Measurements from ENCODE around the gene AKNA.
"Not testable (repeated sequence)": the region's sequence is repeated elsewhere in the genome, so short reads cannot be mapped to it uniquely, and the experiment has no call there.

AKNA gene

DNA sequence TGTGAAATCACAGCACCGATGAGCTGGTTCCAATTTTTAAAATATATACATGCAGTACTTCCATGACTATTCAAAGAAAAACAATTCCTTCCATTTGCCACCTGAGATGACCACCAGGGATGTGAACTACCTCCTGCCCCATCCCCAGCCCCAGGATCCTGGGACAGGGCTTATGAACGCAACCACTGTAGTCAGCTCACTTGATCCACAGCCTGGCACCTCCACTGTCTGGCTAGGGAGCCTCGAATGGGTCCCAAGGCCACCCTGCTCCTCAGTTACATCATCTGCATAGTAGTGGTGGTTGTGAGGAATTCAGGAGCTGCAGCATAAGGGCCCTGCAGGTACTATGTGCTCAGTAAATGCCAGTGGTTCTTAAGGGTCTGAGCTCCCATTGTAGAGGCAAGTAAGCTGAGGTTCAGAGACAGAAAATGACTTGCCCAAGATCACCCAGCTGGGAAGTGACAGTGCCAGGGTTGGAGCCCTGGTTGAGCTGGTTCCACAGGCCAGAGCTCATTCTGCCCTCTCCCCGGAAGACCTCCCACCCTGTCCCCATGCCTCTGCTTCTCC, 55.2 kb downstream of the AKNA start:
- DNase-seq = not testable (repeated sequence)

DNA sequence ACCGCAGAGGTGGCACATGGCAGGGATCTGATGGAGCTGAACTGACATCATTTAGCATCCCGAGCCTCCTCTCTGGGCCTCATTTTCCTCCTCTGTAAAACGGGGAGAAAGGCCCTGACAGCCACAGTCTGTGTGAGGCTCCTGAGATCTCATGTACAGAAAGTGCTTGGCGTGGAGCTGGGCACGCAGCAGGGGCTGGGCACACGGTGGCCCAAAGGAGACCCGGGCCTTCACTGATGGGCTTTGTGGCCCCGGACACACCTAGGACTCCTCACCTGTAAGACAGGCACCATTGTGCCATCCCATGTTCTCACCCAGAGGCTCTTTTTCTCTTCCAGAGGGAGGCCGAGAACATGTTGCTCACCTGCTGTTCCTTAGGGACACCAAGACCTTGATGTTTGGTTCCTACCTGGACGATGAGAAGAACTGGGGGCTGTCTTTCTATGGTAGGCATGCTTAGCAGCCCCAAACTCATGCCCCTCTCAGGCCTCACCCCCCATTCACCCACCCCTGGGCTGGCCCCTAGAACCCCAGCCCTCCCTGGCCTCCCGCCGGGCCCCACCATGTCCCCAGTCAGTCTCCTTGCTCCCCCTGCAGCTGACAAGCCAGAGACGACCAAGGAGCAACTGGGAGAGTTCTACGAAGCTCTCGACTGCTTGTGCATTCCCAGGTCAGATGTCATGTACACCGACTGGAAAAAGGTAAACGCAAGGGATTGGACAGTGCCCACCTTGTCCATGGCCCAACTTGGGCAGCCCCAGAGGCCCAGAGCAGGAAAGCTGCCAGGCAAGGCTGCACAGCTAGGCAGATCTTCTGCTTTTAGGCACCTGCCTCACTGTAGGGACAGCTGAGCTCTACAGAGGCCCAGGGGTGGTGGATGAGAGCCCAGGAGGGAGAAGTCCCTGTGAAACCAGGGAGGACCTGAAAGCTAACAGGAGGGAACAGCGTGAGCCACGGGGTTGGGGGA, 56.3 kb downstream of the AKNA start:
- not testable (repeated sequence) for DNase-seq

DNA sequence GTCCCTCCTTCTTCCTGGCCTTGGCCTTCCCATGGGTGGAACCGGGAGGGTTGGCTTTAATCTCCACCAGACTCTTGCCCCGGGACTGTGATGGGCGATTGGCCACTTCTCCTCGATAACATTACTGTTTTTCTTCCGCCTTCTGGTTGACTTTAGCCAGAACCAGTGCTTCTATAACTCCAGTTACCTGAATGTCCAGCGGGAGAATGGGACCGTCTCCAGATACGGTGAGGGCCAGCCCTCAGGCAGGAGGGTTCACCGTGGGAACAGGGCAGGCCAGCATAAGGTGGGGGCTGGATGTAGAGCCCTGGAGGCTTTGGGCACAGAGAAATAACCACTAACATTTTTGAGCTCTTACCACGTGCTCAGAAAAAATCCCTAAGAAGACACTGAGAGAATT, 57.1 kb downstream of the AKNA start:
- DNase-seq = no peak

DNA sequence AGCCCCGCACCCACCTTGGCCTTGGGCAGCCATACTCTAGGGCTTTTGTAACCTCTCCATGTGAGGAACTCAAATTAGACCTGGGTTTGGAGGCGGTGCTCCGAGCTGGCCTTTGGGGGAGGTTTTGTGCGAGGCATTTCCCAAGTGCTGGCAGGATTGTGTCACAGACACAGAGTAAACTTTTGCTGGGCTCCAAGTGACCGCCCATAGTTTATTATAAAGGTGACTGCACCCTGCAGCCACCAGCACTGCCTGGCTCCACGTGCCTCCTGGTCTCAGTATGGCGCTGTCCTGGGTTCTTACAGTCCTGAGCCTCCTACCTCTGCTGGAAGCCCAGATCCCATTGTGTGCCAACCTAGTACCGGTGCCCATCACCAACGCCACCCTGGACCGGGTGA, 58.2 kb downstream of the AKNA start, which contains the start of gene ORM2:
Gene ORM2 (plus strand): TSS at position 245 of the 398 bp plus-strand sequence. CDS start 36 bp downstream, at position 281.
- not testable (repeated sequence) for DNase-seq

DNA sequence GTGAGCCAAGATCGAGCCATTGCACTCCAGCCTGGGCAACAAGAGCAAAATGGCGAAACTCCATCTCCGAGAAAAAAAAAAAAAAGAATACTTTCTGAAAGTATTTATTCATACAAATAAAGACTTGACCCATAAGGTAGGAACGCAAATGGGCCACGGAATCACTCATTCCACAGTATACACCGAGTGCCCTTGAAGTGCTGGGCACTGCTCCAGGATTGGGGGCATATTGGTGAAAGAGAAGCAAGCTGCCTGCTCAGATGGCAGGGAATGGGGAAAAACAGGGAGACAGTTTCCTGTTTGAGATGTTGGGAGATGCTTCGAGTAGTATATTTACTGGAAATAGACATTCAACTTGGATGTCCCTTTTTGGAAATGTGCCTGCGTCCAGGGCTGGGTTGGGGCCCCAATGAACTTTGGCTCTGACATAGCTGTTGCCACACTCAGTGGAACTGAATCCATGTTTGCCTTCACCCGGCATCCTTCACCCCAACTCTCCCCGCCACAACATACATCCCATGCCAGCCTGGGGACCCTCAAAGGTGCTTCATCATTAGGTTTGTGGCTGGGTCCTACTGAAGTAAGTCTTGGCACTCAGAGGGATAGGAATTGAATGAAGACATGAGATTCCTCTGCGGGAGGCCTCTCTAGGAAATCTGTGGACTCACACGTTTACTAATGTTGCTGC, 58.7 kb downstream of the AKNA start:
- not testable (repeated sequence) for DNase-seq

DNA sequence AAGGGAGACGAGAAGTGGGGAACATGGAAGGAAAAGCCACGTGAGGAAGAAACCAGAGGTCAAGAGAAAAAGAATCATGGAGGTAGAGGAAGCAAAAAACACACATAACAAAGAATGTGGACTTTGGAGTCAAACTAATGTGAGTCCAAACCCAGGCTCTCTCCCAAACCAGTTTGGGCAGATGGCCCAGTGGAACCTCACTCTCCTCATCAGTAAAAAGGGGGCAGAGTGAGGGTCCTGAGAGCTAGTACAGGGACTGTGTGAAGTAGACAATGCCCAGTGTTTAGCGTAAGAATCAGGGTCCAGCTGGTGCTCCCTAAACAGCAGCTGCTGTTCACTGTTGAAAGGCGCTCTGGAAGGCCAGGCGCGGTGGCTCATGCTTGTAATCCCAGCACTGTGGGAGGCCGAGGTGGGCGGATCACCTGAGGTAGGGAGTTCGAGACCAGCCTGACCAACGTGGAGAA, 59.4 kb downstream of the AKNA start:
- DNase-seq = not testable (repeated sequence)

DNA sequence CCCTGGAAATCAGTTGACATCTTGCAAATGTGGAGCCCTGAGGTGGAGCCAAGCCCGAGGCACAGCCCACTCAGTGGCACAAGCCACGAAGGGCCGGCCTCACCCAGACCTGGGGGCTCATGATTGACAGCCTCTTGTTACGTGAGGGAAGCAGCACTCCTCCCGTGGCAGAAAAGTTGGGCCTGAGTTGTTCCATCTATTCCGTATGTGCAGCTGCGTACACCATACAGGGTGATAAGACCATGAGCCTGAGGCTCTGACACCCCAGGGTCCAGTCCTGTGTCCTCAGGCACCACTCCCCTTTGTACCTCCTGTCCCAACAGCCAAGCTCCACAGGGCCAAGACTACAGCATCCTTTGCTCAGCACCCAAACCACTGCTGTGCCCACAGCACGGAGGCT, 60.0 kb downstream of the AKNA start:
- no peak for DNase-seq

DNA sequence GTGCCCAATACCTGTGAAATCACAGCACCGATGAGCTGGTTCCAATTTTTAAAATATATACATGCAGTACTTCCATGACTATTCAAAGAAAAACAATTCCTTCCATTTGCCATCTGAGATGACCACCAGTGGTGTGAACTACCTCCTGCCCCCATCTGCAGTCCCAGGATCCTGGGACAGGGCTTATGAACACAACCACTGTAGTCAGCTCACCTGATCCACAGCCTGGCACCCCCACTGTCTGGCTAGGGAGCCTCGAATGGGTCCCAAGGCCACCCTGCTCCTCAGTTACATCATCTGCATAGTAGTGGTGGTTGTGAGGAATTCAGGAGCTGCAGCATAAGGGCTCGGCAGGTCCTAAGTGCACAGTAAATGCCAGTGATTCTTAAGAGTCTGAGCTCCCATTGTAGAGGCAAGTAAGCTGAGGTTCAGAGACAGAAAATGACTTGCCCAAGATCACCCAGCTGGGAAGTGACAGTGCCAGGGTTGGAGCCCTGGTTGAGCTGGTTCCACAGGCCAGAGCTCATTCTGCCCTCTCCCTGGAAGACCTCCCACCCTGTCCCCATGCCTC, 62.0 kb downstream of the AKNA start:
- DNase-seq = not testable (repeated sequence)

DNA sequence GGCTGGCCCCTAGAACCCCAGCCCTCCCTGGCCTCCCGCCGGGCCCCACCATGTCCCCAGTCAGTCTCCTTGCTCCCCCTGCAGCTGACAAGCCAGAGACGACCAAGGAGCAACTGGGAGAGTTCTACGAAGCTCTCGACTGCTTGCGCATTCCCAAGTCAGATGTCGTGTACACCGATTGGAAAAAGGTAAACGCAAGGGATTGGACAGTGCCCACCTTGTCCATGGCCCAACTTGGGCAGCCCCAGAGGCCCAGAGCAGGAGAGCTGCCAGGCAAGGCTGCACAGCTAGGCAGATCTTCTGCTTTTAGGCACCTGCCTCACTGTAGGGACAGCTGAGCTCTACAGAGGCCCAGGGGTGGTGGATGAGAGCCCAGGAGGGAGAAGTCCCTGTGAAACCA, 62.8 kb downstream of the AKNA start:
- DNase-seq = not testable (repeated sequence)

DNA sequence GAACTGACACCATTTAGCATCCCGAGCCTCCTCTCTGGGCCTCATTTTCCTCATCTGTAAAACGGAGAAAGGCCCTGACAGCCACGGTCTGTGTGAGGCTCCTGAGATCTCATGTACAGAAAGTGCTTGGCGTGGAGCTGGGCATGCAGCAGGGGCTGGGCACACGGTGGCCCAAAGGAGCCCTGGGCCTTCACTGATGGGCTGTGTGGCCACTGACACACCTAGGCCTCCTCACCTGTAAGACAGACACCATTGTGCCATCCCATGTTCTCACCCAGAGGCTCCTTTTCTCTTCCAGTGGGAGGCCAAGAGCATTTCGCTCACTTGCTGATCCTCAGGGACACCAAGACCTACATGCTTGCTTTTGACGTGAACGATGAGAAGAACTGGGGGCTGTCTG, 63.3 kb downstream of the AKNA start:
- DNase-seq = no peak

DNA sequence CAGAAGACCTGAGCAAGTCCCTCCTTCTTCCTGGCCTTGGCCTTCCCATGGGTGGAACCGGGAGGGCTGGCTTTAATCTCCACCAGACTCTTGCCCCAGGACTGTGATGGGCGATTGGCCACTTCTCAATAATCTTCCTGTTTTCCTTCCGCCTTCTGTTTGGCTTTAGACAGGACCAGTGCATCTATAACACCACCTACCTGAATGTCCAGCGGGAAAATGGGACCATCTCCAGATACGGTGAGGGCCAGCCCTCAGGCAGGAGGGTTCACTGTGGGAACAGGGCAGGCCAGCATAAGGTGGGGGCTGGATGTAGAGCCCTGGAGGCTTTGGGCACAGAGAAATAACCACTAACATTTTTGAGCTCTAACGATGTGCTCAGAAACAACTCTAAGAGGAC, 63.9 kb downstream of the AKNA start:
- not testable (repeated sequence) for DNase-seq

DNA sequence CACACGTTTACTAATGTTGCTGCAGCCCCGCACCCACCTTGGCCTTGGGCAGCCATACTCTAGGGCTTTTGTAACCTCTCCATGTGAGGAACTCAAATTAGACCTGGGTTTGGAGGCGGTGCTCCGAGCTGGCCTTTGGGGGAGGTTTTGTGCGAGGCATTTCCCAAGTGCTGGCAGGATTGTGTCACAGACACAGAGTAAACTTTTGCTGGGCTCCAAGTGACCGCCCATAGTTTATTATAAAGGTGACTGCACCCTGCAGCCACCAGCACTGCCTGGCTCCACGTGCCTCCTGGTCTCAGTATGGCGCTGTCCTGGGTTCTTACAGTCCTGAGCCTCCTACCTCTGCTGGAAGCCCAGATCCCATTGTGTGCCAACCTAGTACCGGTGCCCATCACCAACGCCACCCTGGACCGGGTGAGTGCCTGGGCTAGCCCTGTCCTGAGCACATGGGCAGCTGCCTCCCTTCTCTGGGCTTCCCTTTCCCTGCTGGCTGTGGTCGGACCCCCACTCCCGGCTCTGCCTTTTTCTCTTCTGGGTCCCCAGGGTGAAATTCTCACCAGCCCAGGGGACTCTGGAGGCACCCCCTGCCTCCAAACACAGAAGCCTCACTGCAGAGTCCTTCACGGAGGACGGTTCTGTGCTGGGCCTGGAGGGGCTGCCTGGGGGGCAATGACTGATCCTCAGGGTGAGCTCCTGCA, 64.8 kb downstream of the AKNA start, which contains the start of gene ORM1:
Gene ORM1 (plus strand): TSS at position 268 of the 701 bp plus-strand sequence. CDS start 36 bp downstream, at position 304.
- not testable (repeated sequence) for DNase-seq

DNA sequence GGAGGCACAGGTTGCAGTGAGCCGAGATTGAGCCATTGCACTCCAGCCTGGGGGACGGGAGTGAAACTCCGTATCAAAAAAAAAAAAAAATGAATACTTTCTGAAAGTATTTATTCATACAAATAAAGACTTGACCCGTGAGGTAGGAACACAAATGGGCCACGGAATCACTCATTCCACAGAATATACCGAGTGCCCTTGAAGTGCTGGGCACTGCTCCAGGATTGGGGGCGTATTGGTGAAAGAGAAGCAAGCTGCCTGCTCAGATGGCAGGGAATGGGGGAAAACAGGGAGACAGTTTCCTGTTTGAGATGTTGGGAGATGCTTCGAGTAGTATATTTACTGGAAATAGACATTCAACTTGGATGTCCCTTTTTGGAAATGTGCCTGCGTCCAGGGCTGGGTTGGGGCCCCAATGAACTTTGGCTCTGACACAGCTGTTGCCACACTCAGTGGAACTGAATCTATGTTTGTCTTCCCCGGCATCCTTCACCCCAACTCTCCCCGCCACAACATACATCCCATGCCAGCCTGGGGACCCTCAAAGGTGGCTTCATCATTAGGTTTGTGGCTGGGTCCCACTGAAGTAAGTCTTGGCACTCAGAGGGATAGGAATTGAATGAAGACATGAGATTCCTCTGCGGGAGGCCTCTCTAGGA, 65.5 kb downstream of the AKNA start:
- DNase-seq = not testable (repeated sequence)

DNA sequence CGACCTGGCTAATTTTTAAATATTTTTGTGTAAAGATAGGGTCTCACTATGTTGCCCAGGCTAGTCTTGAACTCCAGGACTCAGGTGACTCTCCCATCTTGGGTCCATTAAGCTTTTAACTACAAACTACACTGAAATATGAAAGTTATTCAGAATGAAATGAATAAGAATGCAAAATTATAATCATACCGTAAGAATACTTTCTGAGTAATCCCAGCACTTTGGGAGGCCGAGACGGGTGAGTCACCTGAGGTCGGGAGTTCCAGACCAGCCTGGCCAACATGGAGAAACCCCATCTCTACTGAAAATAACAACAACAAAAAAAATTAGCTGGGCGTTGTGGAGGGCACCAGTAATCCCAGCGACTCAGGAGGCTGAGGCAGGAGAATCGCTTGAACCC, 66.0 kb downstream of the AKNA start:
- no peak for DNase-seq

DNA sequence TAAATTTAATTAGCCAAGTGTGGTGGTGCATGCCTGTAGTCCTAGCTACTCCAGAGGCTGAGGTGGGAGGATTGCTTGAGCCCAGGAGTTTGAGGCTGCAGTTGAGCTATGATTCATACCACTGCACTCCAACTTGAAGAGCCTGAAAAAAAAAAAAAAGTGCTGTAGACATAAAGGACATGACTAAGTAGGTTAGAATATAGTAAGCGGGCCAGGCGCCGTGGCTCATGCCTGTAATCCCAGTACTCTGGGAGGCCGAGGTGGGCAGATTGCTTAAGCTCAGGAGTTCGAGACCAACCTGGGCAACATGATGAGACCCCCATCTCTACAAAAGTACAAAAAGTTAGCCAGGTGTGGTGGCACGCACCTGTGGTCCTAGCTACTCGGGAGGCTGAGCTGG, 67.1 kb downstream of the AKNA start:
- DNase-seq = not testable (repeated sequence)

DNA sequence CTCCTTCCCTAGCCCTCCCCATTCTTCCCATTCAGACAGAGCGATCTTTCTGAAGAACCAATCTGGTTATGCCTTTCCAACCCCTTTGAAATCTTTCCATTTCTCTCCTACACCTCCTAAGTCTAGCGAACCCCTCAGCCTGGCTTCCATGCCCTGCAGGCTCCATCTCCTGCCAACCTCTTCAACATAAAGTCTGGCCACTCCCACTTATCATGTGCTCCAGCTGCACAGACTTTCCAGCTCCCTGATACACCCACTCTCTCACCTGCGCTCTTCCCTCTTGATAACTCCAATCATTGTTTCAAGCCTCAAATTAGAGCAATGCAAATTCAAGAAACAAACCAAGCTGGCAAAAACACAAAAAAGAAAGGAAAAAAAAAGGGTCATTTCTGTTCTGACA, 68.6 kb downstream of the AKNA start:
- DNase-seq = no peak

DNA sequence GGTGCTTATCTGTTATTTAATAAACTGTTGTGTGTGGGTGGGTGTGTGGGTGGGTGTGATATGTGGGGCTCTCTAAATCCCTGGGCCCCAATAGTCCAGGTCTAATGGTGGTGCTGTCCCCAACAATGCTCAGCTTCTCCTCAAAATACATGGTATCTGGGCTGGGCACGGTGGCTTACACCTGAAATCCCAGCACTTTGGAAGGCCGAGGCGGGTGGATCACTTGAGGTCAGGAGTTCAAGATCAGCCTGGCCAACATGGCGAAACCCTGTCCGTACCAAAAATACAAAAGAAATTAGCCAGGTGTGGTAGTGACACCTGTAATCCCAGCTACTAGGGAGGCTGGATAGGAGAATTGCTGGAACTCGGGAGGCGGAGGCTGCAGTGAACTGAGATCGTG, 69.4 kb downstream of the AKNA start:
- no peak for DNase-seq

DNA sequence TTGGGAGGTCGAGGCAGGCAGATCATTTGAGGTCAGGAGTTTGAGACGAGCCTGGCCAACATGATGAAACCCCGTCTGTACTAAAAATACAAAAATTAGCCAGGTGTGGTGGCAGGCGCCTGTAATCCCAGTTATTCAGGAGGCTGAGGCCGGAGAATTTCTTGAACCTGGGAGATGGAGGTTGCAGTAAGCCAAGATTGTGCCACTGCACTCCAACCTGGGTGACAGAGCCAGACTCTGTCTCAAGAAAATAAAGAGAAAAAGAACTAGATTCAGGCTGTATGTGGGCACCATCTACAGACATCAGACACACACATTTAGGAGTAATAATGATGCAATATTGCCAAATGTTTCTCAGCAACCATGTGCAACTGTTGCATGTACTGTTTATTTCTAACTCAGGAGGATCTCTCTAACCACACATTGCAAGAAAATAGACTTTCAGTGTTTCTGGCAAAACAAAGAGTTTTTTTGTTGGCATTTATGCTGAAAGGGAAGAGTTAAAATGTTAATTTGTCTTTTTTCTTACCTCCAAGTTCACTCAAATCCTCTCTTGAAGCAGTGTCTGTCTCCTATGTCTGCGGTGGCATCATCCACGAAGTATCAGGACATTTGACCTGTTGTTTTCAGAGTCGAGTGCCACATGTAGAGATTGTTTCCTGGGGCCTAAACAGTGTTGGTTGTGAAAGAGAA, 70.0 kb downstream of the AKNA start:
- DNase-seq = no peak

DNA sequence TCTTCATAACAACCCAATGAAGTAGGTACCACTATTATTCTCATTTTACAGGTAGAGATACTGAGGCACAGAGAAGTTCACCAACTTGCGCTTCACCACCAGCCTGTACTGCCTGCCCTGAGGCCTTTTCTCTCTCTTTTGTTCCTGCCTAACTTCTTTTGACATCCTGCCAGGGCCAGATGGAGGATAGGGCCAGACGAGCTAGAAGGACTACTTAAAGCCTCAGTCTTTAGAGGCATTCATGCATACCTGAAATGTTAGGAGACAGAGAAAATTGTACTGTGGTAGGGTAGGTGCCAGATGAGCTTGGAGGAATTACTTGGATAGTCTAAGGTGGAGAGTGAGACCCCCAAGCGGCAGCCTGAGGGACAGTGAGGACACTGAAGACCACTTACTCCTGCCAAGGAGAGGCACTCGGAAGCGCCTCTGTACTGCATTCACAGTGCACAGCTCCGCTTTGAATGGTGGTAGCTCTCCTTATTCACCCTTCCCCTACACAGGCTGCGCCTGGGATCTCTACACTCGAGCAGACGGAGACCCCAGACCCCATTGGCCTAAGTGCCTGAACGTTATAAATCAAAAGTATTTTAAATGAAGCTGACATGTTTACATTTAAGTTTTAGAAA, 71.1 kb downstream of the AKNA start:
- DNase-seq = no peak

DNA sequence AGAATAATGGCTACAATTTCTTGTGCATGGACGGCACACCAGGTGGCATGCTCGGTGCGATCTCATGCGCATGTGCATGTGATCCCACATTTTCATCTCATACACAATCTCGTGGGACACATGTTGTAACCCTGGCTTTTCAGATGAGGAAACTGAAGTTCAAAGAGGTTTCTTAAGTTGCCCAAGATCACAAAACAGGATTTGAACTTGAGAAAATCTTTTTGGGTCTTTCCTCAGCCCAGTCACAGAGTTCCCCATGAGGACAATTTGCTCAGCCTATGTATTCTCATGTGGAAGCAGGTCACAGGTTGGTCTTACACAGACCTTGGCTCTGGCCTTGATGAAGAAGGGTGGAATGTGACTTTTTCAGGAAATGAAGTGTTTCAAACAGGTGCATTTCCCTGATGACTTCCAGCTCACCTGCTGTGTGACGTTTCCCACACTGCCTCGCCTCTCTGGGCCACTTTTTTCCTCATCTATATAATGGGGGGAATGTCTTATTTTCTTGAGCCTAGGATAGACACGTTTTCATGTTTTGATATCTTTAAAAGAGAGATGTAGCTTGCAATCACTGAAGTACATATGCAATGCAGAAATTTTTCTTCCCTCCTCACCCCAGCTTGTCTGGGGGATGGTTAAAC, 71.9 kb downstream of the AKNA start:
- DNase-seq = no peak
